ENCODE data around the gene C20orf204.

GRCh38 chr20:64063389-64064144 lies 27.6 kb downstream of the C20orf204 start:
- no peak for TF ChIP-seq TAF1 (IDR thresholded peaks at IDR 0.05; ENCODE audit: borderline replicate concordance, insufficient read depth, low read length)
- TF ChIP-seq POLR2AphosphoS5 (IDR thresholded peaks at IDR 0.05; ENCODE audit: low read depth, low read length) = no peak
- TF ChIP-seq, protein P1, sequence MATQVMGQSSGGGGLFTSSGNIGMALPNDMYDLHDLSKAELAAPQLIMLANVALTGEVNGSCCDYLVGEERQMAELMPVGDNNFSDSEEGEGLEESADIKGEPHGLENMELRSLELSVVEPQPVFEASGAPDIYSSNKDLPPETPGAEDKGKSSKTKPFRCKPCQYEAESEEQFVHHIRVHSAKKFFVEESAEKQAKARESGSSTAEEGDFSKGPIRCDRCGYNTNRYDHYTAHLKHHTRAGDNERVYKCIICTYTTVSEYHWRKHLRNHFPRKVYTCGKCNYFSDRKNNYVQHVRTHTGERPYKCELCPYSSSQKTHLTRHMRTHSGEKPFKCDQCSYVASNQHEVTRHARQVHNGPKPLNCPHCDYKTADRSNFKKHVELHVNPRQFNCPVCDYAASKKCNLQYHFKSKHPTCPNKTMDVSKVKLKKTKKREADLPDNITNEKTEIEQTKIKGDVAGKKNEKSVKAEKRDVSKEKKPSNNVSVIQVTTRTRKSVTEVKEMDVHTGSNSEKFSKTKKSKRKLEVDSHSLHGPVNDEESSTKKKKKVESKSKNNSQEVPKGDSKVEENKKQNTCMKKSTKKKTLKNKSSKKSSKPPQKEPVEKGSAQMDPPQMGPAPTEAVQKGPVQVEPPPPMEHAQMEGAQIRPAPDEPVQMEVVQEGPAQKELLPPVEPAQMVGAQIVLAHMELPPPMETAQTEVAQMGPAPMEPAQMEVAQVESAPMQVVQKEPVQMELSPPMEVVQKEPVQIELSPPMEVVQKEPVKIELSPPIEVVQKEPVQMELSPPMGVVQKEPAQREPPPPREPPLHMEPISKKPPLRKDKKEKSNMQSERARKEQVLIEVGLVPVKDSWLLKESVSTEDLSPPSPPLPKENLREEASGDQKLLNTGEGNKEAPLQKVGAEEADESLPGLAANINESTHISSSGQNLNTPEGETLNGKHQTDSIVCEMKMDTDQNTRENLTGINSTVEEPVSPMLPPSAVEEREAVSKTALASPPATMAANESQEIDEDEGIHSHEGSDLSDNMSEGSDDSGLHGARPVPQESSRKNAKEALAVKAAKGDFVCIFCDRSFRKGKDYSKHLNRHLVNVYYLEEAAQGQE (IDR thresholded peaks at IDR 0.05; ENCODE audit: insufficient read depth in 1 of 2, low read depth in 2 of 2, low read length in 2 of 2) = no peak
- TF ChIP-seq SIN3A (IDR thresholded peaks at IDR 0.05; ENCODE audit: borderline replicate concordance, insufficient read depth, low read length) = no peak
